ENCODE data around the gene CTSA. TPM values are rescaled to one million over a fixed set of nuclear protein-coding genes. Genes with fewer than 3 reads are reported as not detected.

The CTSA gene
- total RNA-seq, 1 donor from 2014 or later, result 310 TPM

DNA sequence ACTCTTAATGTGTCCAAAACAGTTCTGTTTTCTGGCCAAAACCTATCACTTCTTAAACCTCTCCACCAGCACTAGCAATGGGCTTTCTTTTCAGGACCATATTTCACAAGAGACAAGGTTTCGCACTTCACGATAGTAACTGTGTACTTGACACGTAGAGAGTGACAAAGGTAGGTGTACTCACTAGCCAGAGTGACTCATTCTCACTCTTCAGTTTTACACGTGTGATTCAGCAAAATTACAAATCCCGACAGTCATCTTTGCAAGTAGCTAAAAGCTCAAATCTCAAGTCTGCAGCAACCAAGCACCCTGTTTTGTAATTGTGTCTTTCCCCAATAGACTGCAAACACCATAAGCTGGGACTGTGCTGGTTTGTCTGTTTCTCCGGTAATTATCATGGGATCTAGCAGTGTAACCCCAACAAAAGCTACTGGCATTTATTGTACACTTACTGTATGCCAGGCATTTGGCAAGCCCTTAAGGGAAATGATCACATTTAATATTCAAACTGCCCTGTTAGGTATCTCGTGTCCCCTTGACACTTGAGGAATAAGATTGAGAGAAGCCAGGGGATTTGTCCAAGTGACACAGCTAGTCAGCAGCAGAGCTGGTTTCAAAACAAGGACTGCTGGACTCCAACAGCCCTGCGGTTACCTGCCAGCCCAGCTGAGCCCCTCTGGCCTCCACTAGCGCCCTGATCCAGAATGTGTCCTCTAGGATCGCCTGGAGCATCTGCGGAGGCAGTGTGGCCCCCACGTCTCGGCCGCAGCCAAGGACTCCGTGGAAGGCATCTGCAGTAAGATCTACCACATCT, 53.2 kb downstream of the CTSA start:
- Mint-ChIP-seq H3K27me3 (ENCODE audit: unreplicated experiment) (no peaks in the 10 kb centered on the region), H3K4me3 (ENCODE audit: unreplicated experiment) (no peak overlapping the region), H3K27ac (ENCODE audit: unreplicated experiment) (no peak overlapping the region), H3K9me3 (ENCODE audit: unreplicated experiment) (no peaks in the 10 kb centered on the region), H3K36me3 (ENCODE audit: unreplicated experiment) (peaks cover 40% of the 10 kb centered on the region), H3K4me1 (ENCODE audit: unreplicated experiment) (no peaks in the 10 kb centered on the region)
- TF ChIP-seq, protein P1, sequence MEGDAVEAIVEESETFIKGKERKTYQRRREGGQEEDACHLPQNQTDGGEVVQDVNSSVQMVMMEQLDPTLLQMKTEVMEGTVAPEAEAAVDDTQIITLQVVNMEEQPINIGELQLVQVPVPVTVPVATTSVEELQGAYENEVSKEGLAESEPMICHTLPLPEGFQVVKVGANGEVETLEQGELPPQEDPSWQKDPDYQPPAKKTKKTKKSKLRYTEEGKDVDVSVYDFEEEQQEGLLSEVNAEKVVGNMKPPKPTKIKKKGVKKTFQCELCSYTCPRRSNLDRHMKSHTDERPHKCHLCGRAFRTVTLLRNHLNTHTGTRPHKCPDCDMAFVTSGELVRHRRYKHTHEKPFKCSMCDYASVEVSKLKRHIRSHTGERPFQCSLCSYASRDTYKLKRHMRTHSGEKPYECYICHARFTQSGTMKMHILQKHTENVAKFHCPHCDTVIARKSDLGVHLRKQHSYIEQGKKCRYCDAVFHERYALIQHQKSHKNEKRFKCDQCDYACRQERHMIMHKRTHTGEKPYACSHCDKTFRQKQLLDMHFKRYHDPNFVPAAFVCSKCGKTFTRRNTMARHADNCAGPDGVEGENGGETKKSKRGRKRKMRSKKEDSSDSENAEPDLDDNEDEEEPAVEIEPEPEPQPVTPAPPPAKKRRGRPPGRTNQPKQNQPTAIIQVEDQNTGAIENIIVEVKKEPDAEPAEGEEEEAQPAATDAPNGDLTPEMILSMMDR (IDR thresholded peaks at IDR 0.05), result no peak
- no peak for DNase-seq (ENCODE audit: extremely low spot score, unreplicated experiment)

DNA sequence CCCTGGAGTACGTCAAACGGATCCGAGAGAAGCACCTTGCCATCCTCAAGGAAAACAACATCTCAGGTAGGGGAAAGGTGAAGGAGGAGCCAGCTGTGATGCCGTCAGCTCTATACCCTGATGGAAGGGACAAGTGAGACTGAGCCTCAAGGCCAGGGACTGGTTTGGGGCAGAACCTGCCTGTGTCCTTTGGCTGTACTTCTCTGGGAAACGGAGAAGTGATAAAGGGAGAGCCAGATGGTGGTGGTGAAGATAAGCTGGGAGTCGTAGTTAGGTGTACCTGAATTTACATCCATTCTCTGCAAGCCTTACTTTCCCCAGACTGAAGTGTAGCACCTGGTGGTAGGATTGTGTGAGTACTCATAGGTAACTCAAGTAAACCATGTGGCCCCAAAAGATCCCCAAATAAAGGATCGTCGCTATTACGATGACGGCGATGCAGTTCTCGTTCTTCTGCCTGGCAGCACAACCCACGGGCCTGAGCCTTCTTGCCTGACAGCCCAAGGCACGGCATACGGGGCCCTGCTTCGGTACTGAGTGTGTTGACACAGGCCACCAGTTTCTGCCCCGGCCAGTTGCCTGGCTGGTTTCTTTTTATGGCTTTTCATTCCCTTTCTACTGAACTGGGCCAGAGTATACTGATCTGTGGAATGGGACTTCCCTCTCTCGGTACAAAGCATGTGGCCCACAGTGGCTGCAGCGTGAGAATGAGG, 54.0 kb downstream of the CTSA start:
- no peaks in the 10 kb centered on the region for H3K4me1 Mint-ChIP-seq (ENCODE audit: unreplicated experiment)
- H3K36me3 Mint-ChIP-seq (ENCODE audit: unreplicated experiment), result peaks cover 33% of the 10 kb centered on the region
- DNase-seq (ENCODE audit: extremely low spot score, unreplicated experiment), result no peak
- H3K4me3 Mint-ChIP-seq (ENCODE audit: unreplicated experiment), result no peak overlapping the region
- H3K27ac Mint-ChIP-seq (ENCODE audit: unreplicated experiment), result no peak overlapping the region
- H3K27me3 Mint-ChIP-seq (ENCODE audit: unreplicated experiment), result no peaks in the 10 kb centered on the region
- H3K9me3 Mint-ChIP-seq (ENCODE audit: unreplicated experiment), result no peaks in the 10 kb centered on the region
- TF ChIP-seq, protein P1 (IDR thresholded peaks at IDR 0.05), result no peak

DNA sequence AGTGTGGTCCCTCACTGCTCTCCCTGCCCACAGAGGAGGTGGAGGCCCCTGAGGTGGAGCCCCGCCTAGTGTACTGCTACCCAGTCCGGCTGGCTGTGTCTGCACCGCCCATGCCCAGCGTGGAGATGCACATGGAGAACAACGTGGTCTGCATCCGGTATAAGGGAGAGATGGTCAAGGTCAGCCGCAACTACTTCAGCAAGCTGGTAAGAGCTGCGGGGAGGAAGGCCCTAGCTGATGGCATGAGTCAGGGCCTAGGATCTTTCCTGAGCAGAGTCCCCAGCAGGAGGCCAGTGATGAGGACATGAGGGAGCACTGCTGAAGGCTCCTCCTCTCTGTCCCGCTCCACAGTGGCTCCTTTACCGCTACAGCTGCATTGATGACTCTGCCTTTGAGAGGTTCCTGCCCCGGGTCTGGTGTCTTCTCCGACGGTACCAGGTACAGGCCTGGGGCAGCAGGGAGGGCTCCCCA, 54.6 kb downstream of the CTSA start:
- H3K36me3 Mint-ChIP-seq (ENCODE audit: unreplicated experiment), result peaks cover 31% of the 10 kb centered on the region
- H3K4me3 Mint-ChIP-seq (ENCODE audit: unreplicated experiment), result no peak overlapping the region
- TF ChIP-seq, protein P1 (IDR thresholded peaks at IDR 0.05), result no peak
- H3K9me3 Mint-ChIP-seq (ENCODE audit: unreplicated experiment), result no peaks in the 10 kb centered on the region
- H3K27me3 Mint-ChIP-seq (ENCODE audit: unreplicated experiment), result no peaks in the 10 kb centered on the region
- H3K27ac Mint-ChIP-seq (ENCODE audit: unreplicated experiment), result no peak overlapping the region
- DNase-seq (ENCODE audit: extremely low spot score, unreplicated experiment), result no peak
- no peaks in the 10 kb centered on the region for H3K4me1 Mint-ChIP-seq (ENCODE audit: unreplicated experiment)

DNA sequence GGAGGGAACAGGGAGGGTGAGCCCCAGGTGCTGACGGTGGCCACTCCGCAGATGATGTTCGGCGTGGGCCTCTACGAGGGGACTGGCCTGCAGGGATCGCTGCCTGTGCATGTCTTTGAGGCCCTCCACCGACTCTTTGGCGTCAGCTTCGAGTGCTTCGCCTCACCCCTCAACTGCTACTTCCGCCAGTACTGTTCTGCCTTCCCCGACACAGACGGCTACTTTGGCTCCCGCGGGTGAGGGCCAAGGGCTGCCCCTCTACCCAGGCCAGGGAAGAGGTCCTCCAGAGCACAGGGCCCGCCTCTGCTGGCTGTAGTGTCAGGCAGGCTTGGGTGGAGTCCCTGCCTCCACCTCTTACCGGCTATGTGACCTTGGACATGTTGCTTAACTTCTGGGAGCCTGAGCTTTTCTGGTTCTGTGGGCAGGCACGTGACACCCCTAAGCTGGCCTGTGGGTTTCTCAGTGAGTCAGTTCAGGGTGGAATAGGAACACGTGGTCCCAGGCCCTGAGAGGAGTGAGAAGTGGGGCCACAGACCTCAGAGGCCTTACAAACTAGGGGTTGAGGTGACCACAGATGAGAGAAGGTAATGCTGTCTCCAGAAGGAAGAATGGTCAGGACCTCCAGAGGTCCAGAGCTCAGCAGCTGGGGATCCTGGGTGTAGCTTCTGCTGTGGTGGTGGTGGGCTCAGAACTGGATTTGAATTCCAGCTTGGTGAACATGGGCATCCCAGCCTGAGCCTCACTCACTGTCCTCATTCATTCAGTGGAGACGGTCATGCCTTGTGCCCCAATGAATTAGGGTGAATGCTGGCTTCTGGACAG, 55.2 kb downstream of the CTSA start:
- TF ChIP-seq, protein P1 (IDR thresholded peaks at IDR 0.05), result no peak
- no peak overlapping the region for H3K4me3 Mint-ChIP-seq (ENCODE audit: unreplicated experiment)
- H3K4me1 Mint-ChIP-seq (ENCODE audit: unreplicated experiment), result no peaks in the 10 kb centered on the region
- peaks cover 31% of the 10 kb centered on the region for H3K36me3 Mint-ChIP-seq (ENCODE audit: unreplicated experiment)
- H3K27me3 Mint-ChIP-seq (ENCODE audit: unreplicated experiment), result no peaks in the 10 kb centered on the region
- DNase-seq (ENCODE audit: extremely low spot score, unreplicated experiment), result no peak
- no peak overlapping the region for H3K27ac Mint-ChIP-seq (ENCODE audit: unreplicated experiment)
- no peaks in the 10 kb centered on the region for H3K9me3 Mint-ChIP-seq (ENCODE audit: unreplicated experiment)

Data from osteocyte (in vitro differentiated cells).